Stimulated activated CD8-positive, alpha-beta memory T cell treated with anti-CD3 and anti-CD28 coated beads, Interleukin-12 subunit alpha, Interleukin-12 subunit beta, amount 100 ng/mL, for 24 hours (primary cell): ENCODE results near the gene PHC2.

Source experiments
- DNase-seq: peaks from one replicate; pipeline ENCODE4 v3.0.0-alpha.2; 2020; ENCODE audit errors: extremely low read depth

PHC2 gene

GRCh38 chr1:33425900-33426299 lies 5.0 kb downstream of the PHC2 start:
- DNase-seq = no peak

- DNase-seq = no peak
Measured at GRCh38 chr1:33424610-33425009, 6.3 kb downstream of the PHC2 start.

GRCh38 chr1:33424205-33424604 lies 6.7 kb downstream of the PHC2 start:
- no peak for DNase-seq

GRCh38 chr1:33420870-33421775 lies 9.8 kb downstream of the PHC2 start:
- DNase-seq = no peak

- no peak for DNase-seq
Measured at GRCh38 chr1:33418811-33419210, 12.1 kb downstream of the PHC2 start.

- no peak for DNase-seq
Measured at GRCh38 chr1:33414879-33415278, 16.0 kb downstream of the PHC2 start.

- DNase-seq = no peak
Measured at GRCh38 chr1:33410091-33410701, 20.7 kb downstream of the PHC2 start.

GRCh38 chr1:33408093-33408436 lies 22.8 kb downstream of the PHC2 start:
- no peak for DNase-seq

GRCh38 chr1:33407352-33408092 lies 23.4 kb downstream of the PHC2 start:
- DNase-seq = no peak

GRCh38 chr1:33402206-33402605 lies 28.7 kb downstream of the PHC2 start:
- DNase-seq = no peak

GRCh38 chr1:33401471-33401870 lies 29.4 kb downstream of the PHC2 start:
- no peak for DNase-seq

- DNase-seq = no peak
Measured at GRCh38 chr1:33400153-33400911, 30.6 kb downstream of the PHC2 start.

- DNase-seq = no peak
Measured at GRCh38 chr1:33399375-33399774, 31.5 kb downstream of the PHC2 start.

- DNase-seq = no peak
Measured at GRCh38 chr1:33397994-33398393, 32.9 kb downstream of the PHC2 start.

GRCh38 chr1:33397125-33397506 lies 33.8 kb downstream of the PHC2 start:
- no peak for DNase-seq

GRCh38 chr1:33396188-33397124 lies 34.4 kb downstream of the PHC2 start:
- no peak for DNase-seq

GRCh38 chr1:33394770-33395169 lies 36.1 kb downstream of the PHC2 start:
- no peak for DNase-seq

- DNase-seq = no peak
Measured at GRCh38 chr1:33393991-33394390, 36.9 kb downstream of the PHC2 start.

GRCh38 chr1:33393524-33393923 lies 37.4 kb downstream of the PHC2 start:
- no peak for DNase-seq

GRCh38 chr1:33392639-33393038 lies 38.3 kb downstream of the PHC2 start:
- no peak for DNase-seq

- no peak for DNase-seq
Measured at GRCh38 chr1:33392206-33392605, 38.7 kb downstream of the PHC2 start.
